Adrenal gland (tissue), 19 donors: ENCODE data around the gene KCND1. TPM values are rescaled to one million over a fixed set of nuclear protein-coding genes. Genes with fewer than 3 reads are reported as not detected.

Experiments
- DNase-seq, 7 donors: peaks; one replicate each; pipeline ENCODE4 v3.0.0-alpha.2; 2019 to 2020
- H3K27ac ChIP-seq, 5 donors: fragments of 200-600 bp; sonication (generic) in 4 of 5; 1 replicate in 3 of 5; 2 replicates in 2 of 5; pipeline versions ENCODE4 v1.5.1 to v1.8.0; 2016 to 2020; ENCODE audit warnings: mild to moderate bottlenecking in 1 of 5
- H3K27me3 ChIP-seq: fragments of 200-600 bp; 2 replicates; pipeline ENCODE4 v1.8.0; 2021
- H3K36me3 ChIP-seq, 2 donors: fragments of 200-600 bp; replicated peaks in 1 of 2; 1 replicate in 1 of 2; 2 replicates in 1 of 2; pipeline versions ENCODE4 v1.5.1 to v1.8.0; 2018 to 2022
- H3K4me1 ChIP-seq, 2 donors: fragments of 200-600 bp; replicated peaks in 1 of 2; 1 replicate in 1 of 2; 2 replicates in 1 of 2; pipeline versions ENCODE4 v1.5.1 to v1.8.0; 2018 to 2021
- H3K4me3 ChIP-seq, 4 donors: fragments of 200-600 bp; sonication (generic) in 3 of 4; one replicate each; pipeline ENCODE4 v1.5.1; 2016 to 2018
- H3K9me3 ChIP-seq, 3 donors: fragments of 200-600 bp; sonication (generic) in 1 of 3; replicated peaks in 1 of 3; 1 replicate in 2 of 3; 2 replicates in 1 of 3; pipeline versions ENCODE4 v1.5.1 to v1.8.0; 2016 to 2021
- POLR2A ChIP-seq, 2 donors: fragments of 450-650 bp; IDR thresholded peaks; one replicate each; pipeline ENCODE4 v1.6.1; 2017; ENCODE audit warnings: antibody characterized with exemption in 2 of 2, mild to moderate bottlenecking in 2 of 2, moderate library complexity in 1 of 2
- WGBS, 4 donors: extraction: QIAGEN DNeasy Blood & Tissue Kit in 2 of 4; methylation state at CpG; one replicate each; pipeline versions ENCODE4 v1.1.5 to v1.1.7; 2013 to 2017; 5-methylcytosine and 5-hydroxymethylcytosine counted together
- intact Hi-C, 2 donors: fragments of 100-400 bp; cut with DNase I; formaldehyde crosslinking; loops; one replicate each; pipeline versions ENCODE4 v1.14.1 to v1.15.0; 2022 to 2023
- long read RNA-seq, 10 donors: library from polyadenylated mRNA in 3 of 10; unstranded in 2 of 10; stranded (forward) in 1 of 10; transcript quantifications; one replicate each; pipeline ENCODE4 v2.0.0 and lab custom pipeline, GENCODE V29; 2021 to 2026
- polyA plus RNA-seq, 3 donors: library from polyadenylated mRNA; stranded (reverse); fragments of 200-250 nt in 2 of 3; fragments of 350-450 nt in 1 of 3; fragmentation: Illumina TruSeq in 1 of 3; extraction: RNeasy Lipid Tissue Mini Kit (QIAGEN cat#74804) in 1 of 3; gene quantifications; one replicate each; pipeline ENCODE4 v1.2.3, GENCODE V29; 2013 to 2014
- total RNA-seq, 9 donors: library from RNA; depleted of rRNA in 4 of 9; stranded (reverse); fragments of >200 nt in 4 of 9; fragments of 120-200 nt in 1 of 9; fragmentation: NEBNext Ultra II Directional in 1 of 9; extraction: Animal tissue kit (Norgen Biotek cat#: 25700) in 1 of 9; gene quantifications; one replicate each; pipeline versions ENCODE4 v1.1.0 to v1.2.4, GENCODE V29; 2013 to 2023
- TF ChIP-seq, protein P1 (sequence below), 6 experiments: fragments of 450-650 bp in 4 of 6; fragments of 200-600 bp in 2 of 6; sonication (generic) in 1 of 6; IDR thresholded peaks; 1 replicate in 5 of 6; 2 replicates in 1 of 6; pipeline versions ENCODE4 v1.5.1 to v1.8.0; 2016 to 2021; ENCODE audit warnings: antibody characterized with exemption in 6 of 6, mild to moderate bottlenecking in 2 of 6, moderate library complexity in 1 of 6
- donor health status: healthy with polysubstance abuse.
- donor health status: Bipolar disorder and iron deficiency.
- donor health status: DM: yes; HTN: yes; CAD: no.
- donor health status: DM: no; HTN: no; CAD: no.
- donor health status: DM: no; HTN: no; CAD: no.
- donor health status: DM: yes; HTN: yes; CAD: no.

KCND1 gene
- total RNA-seq (1 to 10 TPM in 5 of 9 donors, under 1 TPM in 4; 0.22 to 2.1 (median 1.0) TPM), polyA plus RNA-seq (1 to 10 TPM in 1 of 3 donors, under 1 TPM in 2; 0.77 to 2.4 (median 0.82) TPM)
- long read RNA-seq, donor 1: 0 reads
- long read RNA-seq, donor 2: 0 reads
- long read RNA-seq, donor 3: 0 reads
- long read RNA-seq, donor 4: 0 reads
- long read RNA-seq, donor 5: 0 reads
- long read RNA-seq, donor 6: 0 reads
- long read RNA-seq, donor 7: 0 reads
- long read RNA-seq, donor 8: 0 reads
- long read RNA-seq, donor 9, full-length matches to known transcripts: 1 of 1 reads
- long read RNA-seq, donor 9, partial matches to known transcripts: 0 of 1 reads
- long read RNA-seq, donor 9, other reads (novel, unspliced or antisense): 0 of 1 reads
- long read RNA-seq, donor 10: 0 reads

DNA sequence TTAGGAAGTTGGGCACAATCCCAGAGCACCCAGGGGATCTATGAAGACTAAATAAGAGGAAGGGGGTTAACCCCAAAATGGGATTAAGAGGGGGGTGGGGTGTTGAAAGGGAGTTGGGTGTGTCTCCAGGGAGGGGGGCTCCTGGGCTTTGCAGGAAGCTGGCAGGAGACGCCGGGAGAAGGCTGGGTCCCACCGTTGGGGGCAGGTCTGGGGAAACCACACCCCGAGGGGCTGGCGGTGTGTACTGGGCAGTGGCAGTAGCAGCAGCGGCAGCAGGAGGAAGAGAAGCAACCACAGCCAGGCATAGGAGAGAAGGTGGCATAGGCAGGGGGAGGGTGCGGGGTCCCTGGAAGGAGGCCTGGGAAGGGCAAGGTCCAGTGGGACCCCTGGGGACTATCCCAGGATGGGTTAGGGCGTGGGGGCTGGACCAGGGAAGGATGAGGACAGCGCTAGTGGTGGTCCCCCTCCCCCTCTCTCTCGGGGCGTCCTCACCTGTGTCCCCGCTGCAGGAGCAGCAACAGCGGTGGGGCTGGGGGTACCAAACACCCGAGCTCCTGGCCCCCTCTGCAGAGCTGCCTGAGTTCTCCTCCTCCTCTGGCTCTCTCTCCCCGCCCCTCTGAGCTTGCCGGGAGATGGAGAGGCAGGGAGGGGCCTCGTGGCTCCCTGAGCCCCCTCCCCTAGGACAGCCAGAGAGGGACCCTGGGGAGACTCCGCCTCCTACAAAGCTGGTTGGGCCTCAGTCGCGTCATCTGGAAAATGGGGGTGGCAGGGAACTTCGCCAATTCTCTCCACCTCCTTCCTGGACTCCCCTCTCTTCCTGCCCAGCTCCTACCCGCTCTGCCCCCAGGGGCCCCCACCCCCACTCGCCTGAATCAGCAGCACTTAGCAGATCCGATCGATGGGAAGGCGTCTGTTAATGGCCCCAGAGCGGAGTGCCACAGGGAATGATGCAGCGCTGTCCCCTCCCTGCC lies at the start of gene KCND1:
TSS of gene KCND1 (minus strand) at position 596 of the 971 bp plus-strand sequence. CDS start 1,573 bp downstream, outside the sequence.
- peak in 4 of 7 donors; percentile 26 to 71 (median 30) for DNase-seq
- TF ChIP-seq, protein P1, sequence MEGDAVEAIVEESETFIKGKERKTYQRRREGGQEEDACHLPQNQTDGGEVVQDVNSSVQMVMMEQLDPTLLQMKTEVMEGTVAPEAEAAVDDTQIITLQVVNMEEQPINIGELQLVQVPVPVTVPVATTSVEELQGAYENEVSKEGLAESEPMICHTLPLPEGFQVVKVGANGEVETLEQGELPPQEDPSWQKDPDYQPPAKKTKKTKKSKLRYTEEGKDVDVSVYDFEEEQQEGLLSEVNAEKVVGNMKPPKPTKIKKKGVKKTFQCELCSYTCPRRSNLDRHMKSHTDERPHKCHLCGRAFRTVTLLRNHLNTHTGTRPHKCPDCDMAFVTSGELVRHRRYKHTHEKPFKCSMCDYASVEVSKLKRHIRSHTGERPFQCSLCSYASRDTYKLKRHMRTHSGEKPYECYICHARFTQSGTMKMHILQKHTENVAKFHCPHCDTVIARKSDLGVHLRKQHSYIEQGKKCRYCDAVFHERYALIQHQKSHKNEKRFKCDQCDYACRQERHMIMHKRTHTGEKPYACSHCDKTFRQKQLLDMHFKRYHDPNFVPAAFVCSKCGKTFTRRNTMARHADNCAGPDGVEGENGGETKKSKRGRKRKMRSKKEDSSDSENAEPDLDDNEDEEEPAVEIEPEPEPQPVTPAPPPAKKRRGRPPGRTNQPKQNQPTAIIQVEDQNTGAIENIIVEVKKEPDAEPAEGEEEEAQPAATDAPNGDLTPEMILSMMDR (IDR thresholded peaks at IDR 0.05): no peak
- no peak for TF ChIP-seq POLR2A (IDR thresholded peaks at IDR 0.05)
- no peaks in the 10 kb centered on the region for H3K4me1 ChIP-seq
- H3K9me3 ChIP-seq: no peaks in the 10 kb centered on the region
- H3K36me3 ChIP-seq: peaks cover 0 to 11% of the 10 kb centered on the region in 2 donors
- 0 to 26% (median 14%) methylated on average over 3 to 26 of the region's 28 CpGs for WGBS, 4 donors
- H3K4me3 ChIP-seq: peak within 1 kb of the TSS in 1 of 4 donors; percentile 34
- peak within 1 kb of the TSS in 3 of 5 donors; percentile 12 to 60 (median 17) for H3K27ac ChIP-seq
- no peaks in the 10 kb centered on the region for H3K27me3 ChIP-seq
- intact Hi-C loops: loop anchor here in 1 of 2 donors (10.0 kb wide), 1 partner anchor 73 kb away; the partner anchor contains the start of gene TFE3

DNA sequence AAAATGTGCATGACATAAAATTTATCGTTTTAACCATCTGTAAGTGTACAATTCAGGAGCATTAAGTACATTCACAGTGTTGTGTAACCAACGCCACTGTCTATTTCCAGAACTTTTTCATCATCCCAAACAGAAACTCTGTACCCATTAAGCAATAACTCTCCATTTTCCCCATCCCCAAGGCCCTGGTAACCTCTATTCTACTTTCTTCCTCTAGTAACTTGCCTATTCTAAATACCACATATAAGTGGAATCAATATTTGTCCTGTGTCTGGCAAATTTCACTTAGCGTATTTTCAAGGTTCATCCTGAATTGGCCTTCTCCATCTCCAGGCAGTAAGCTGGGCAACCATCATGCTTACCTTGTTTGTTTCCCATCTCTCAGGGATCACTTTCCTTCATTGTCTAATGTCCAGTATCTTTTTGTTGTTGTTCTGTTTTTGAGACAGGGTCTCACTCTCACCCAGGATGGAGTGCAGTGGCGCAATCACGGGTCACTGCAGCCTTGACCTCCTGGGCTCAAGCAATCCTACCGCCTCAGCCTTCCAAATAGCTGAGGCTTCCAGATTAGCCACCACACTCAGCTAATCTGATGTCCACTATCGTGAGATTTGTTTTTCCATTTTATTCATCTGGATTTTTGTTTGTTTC lies 48.1 kb upstream of the KCND1 start:
- WGBS, 4 donors: 59 to 79% (median 73%) methylated on average over 7 of the region's 7 CpGs
- intact Hi-C loops: no loop called here

GRCh38 chrX:49019050-49019449 lies 47.4 kb upstream of the KCND1 start:
- H3K4me3 ChIP-seq: no peak overlapping the region
- intact Hi-C loops: no loop called here
- no peak for DNase-seq
- 80 to 95% (median 89%) methylated on average over 2 of the region's 2 CpGs for WGBS, 4 donors
- no peak overlapping the region for H3K27ac ChIP-seq
- H3K4me1 ChIP-seq: no peaks in the 10 kb centered on the region
- no peaks in the 10 kb centered on the region for H3K36me3 ChIP-seq
- H3K27me3 ChIP-seq: no peaks in the 10 kb centered on the region
- TF ChIP-seq POLR2A (IDR thresholded peaks at IDR 0.05): no peak
- TF ChIP-seq, protein P1 (IDR thresholded peaks at IDR 0.05): no peak
- H3K9me3 ChIP-seq: no peaks in the 10 kb centered on the region

More for the DNA sequence above, 48.1 kb upstream of the KCND1 start:
- H3K4me1 ChIP-seq: no peaks in the 10 kb centered on the region
- no peak overlapping the region for H3K4me3 ChIP-seq
- no peak for DNase-seq
- no peaks in the 10 kb centered on the region for H3K9me3 ChIP-seq
- H3K36me3 ChIP-seq: no peaks in the 10 kb centered on the region
- TF ChIP-seq POLR2A (IDR thresholded peaks at IDR 0.05): no peak
- TF ChIP-seq, protein P1 (IDR thresholded peaks at IDR 0.05): no peak
- H3K27ac ChIP-seq: no peak overlapping the region
- no peaks in the 10 kb centered on the region for H3K27me3 ChIP-seq
